NCI-H2196 (cell line): Measurements from ENCODE around the gene YTHDF1.

ENCODE experiments used
- DNase-seq: peaks from one replicate; lab custom pipeline; 2025; ENCODE audit not compliant: unreplicated experiment; lab: John Stamatoyannopoulos, UW

Gene YTHDF1

DNA sequence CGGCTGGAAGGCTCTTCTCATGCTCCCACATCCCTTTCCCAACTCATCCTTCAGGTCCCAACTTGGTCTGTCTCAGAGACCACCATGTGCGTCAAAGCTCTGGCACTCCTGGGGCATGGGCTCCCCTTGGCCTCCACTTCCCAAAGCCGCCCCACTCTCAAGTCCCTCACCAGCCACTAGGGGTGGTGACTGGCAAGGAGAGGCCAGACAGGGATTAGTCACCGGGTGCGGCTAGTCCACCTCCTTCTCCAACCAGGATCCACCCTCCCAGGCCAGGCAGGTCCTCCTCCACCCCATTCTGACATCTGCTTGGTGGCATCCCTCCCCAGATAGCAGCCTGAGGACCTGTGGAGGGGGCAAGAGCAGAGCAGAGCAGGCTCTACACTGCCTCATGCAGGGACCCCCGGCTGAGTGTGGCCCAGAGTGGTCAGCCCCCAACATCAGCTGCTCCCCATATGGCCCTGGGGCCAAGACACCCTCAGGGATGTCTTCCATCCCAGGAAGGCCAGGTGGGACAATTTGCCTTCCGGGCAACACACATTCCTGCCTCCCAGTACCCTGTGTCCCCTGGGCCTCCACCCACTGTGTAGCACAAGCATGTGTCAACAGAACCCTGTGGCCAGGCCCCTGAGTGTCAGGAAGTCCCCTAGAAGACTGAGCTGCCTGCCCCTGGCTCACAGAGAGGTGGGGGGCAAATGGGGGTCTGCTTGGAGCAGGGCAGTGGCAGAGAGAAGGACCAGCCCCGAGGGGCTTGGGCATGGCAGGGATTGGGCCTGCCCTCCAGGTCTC is 29.2 kb downstream of the YTHDF1 start:
- DNase-seq, result no peak

DNA sequence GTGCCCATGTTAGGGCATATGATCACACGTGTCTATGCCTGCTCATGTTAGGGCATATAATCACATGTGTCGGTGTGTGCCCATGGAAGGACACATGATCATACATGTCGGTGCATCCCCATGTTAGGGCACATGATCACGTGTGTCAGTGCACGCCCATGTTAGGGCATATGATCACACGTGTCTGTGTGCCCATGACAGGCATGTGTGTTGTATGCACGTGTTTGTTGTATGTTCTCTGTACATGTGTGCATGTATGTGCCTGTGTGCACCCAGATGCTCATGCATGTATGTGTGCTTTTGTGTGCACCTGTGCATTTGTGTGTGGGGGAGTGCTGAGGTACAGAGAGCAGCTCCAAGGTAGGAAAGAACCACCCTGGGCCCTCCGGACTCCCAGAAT is 29.8 kb downstream of the YTHDF1 start:
- no peak for DNase-seq

DNA sequence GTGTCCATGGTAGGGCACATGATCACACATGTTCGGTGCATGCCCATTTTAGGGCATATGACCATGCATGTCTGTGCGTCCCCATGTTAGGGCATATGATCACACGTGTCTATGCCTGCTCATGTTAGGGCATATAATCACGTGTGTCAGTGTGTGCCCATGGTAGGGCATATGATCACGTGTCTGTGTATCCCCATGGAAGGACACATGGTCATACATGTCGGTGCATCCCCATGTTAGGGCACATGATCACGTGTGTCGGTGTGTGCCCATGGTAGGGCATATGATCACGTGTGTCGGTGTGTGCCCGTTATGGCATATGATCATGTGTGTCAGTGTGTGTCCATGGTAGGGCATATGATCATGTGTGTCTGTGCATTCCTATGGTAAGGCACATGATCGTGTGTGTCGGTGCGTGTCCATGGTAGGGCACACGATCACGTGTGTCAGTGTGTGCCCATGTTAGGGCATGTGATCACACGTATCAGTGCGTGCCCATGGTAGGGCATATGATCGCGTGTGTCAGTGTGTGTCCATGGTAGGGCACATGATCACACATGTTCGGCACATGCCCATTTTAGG is 30.6 kb downstream of the YTHDF1 start:
- DNase-seq, result no peak

DNA sequence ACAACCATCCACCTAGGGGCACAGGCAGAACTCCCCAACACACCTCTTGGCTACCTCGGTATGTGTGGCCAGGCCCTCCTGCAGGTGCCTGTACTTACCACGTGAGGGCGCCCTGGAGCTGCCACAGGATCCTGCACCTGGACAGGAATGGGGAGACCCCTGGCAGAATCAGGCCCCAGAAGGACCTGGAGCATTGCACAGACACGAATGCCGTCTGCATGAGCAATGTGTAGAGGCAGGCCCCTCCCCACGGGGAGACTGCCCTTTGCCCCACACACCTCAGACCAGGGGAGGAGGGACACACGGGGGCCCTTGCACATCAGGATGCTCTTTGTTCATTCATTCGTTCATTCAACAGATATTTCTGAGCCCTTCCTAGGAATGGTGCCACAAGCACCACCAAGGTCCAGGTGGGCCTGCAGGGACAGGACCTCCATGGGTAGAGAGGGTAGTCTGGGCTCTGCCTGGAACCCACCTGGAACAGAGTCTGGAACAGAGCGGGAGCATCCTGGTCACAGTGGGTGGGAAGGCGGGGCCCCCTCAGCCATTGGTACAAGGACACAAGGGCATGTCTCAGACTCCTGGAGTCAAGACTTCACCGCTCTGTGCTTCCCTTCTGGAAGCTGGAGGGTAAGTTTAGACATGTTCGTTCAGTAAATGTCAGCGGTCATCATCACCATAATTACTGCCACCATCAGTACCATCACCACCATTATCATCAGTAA is 32.3 kb downstream of the YTHDF1 start:
- DNase-seq, result peak; percentile 54

DNA sequence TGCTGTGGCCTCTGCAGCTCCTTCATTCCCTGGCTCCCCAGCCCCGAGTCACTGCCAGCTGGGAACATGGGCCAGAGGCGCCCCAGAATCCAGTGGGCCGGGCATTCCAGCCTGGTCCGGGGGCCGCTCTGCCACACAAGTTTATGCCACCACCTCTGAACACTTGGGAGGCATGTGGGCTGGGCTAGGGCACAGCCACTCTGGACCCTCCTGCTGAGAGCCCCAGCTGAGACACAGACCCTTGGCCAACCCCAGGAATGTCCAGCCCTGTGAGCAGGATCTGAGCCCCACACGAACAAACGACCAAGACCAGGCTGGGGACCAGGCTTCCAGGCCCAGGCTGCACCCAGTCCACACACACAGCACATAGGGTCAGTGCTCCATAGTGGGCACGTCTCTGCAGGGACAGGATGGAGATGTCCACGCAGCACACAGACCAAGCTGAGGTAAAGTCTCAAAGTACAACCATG is 33.0 kb downstream of the YTHDF1 start:
- DNase-seq, result no peak

DNA sequence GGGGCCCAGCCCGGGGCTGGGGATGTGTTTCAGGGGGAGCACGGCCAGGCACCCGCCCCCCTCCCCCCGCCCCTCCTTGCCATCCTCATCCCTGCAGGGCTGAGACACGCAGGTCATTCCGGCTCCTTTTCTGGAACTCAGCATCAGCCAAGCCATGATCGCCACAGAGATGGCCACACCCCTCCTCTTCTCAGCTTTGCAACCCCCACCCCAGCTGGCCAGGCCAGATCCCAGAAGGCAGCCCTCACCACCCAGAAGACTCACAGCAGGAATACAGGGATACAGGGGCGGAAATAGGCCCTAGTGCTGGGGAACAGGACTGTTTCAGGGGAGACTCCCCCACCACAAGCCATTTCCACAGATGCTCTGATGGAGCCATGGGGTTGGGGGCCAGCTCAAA is 33.5 kb downstream of the YTHDF1 start:
- DNase-seq, result no peak

DNA sequence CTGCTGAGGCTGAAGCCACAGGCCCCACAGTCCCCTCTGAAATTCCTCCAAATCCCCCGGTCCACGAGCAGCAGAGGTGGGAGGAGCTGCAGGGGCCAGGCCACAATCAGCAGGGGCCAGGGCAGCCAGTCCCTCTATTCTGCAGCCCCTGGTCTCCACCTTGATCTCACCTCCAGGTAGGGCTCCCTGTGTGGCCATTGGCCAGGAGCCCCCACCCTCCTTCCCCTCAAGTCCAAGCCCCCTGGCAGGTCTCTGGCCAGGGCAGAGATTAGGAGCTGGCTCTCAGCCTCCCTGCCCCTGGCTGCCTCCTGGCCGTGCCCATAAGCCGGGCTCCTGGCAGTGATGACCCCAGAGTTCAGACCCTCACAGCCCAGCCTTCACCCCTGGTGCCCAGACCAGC is 34.7 kb downstream of the YTHDF1 start:
- DNase-seq, result no peak

DNA sequence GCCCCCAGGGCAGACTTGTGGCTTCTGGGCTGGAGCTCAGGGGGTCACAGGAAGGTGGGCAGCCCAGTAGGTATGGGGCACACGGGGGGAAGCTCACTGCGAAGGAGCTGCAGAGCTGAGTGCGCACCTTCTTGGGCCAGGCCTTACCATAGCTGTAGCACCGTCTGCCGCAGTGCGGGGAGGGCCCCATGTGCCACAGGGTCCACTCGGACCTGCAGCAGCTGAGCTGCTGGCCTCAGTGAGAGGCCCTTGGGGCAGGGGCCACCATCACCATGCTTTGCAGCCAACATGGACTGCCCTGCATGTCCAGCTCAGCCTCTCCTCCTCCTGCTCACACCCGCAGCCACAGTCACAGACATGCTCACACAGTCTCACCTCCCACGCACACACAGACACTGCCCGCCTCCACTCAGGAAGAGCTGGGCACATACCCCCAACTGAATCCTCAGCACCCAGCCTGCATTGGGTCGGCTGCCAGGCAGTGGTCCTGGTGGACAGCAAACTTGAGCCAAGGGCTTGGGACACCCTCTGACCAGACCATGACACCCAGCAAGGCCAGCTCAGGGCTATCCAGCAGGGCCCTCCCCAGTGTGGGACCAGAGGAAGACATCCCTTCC is 35.3 kb downstream of the YTHDF1 start:
- no peak for DNase-seq

DNA sequence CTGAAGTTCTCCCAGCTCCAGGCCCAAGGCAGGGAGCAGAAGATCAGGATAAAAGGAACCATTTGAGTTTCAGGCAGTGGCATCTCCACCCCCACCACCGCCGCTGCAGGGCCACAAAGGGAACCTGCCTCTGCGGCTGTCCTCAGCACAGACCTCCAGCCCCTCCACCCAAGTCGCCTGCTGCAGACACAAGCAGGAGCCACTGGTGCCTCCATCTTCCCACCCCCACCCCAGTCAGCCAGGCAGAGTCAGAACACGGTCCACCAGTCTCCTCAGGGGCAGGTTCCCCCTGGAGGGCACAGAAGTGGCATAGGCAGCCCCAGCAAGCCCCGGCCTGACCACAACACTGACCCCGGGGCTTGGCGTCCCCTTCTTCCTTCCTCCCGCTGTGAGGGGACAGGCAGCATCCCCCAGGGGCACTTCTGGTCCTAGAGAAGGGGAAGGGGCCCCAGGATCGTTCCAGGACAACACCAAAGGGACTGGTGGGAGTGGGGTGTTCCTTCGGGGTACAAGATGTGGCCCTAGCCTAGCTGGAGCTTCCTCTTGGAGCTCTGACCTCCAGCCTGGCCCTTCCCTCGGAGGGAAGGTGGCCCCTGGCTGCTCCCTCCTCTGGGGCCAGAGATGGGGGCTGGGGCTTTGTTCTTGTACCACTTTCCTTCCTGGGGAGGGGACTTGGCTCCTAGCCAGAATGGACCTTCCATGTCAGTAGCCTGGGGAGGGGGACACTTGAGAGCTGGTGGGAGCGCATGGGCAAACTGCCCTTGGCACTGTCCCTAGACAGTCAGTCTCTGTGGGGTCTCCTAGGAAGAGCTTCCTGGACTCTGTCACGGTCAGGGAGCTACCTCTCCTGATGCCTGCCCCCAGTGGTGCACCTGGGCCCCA is 36.0 kb downstream of the YTHDF1 start:
- DNase-seq, result no peak

DNA sequence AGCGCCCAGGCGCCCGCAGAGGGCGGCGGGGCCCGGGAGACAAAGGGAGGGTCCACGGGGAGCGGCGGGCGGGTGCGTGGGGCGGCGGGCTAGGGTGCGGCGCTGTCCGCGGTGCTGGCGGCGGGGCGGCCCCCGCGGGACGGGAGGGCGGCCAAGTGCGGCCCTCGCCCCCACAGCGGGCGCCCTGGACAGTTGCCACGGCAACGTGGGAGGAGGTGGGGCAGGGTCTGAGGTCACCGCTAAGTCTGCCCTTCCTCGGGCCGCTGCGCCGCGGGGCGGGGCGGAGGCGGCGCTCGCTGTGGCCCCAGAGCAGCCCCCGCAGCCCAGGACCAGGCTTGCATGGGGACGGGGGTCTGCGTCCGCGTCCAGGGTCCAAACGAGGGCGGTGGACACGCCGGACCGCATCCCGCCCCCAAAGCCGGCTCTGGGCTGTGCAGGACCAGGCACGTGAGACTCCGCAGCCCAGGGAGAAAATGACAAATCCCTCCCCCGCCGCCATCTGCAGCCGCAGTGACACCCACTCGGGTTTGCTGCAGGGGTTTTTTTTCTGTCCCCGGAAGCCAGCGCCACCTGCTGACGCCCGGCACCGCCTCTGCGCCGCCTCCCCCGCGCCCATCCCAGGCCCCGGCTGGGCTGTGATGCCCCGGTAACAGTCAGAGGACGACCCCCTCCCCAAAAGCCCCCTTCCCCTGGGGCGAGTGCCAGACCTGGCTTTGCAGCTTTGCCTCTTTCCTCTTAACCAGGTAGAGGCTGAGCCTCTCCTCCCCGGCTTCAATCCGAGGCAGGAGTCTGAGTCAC is 36.8 kb downstream of the YTHDF1 start:
- DNase-seq, result peak; percentile 72

DNA sequence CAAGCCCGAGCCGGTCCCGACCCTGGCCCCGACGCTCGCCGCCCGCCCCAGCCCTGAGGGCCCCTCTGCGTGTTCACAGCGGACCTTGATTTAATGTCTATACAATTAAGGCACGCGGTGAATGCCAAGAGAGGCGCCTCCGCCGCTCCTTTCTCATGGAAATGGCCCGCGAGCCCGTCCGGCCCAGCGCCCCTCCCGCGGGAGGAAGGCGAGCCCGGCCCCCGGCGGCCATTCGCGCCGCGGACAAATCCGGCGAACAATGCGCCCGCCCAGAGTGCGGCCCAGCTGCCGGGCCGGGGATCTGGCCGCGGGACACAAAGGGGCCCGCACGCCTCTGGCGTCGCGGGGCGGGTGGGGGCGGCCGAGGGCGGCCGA is 37.5 kb downstream of the YTHDF1 start:
- peak; percentile 55 for DNase-seq

DNA sequence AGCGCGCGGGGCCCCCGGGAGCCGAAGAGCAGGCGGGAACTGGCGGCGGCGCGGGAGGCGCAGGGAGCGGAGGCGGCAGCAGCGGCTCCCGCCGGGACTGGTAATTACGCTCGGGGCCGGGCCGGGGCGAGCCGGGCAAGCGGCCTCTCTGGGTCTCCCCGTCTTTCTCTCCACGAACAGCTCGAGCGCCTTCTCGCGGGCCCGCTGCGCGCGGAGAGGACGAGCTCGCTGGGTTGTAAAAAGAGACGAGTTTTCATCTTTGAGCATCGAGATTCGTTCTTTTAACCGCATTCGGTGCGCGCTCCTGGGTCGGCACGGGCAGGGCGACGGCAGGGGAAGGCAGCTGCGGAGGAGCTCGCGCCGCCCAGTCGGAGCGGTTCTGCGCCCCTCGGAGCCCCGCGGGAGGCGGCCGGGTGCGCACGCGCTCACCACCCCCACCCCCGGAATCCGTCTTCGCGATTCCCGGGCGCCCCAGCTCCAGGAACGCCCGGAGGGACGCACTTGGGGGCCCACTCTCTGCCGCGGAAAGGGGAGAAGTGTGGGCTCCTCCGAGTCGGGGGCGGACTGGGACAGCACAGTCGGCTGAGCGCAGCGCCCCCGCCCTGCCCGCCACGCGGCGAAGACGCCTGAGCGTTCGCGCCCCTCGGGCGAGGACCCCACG is 38.0 kb downstream of the YTHDF1 start:
- DNase-seq, result no peak

DNA sequence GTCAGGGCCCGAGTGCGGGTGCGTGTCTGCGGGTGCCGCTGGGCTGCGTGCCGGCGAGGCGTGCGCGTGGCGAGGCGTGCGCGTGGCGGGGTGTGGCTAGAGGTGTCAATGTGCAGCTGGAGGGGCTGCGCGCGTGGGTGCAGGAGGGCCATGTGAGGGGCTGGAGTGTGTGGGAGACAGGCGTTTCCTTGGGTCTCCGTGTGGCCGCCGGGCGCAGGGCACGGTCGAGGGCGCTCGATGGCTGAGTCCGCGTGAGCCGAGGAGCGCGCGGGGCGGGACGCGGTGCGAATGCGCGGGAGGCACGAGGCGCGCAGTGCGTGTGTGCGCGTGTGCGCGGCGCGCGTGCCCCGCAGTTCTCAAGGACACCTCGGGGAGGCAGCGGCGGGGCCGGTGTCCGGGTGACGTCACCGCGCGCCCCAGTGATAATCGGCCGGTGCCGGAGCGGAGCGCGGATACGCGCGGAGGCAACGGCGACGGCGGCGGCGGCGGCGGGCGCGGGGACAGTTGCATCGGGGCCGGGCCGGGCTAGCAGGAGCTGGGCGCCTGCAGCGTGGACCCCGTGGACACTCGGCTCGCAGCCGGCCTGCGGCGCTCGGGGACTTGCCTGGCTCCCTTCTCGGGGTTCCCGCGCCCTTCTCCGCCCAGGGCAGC is 38.7 kb downstream of the YTHDF1 start:
- no peak for DNase-seq

DNA sequence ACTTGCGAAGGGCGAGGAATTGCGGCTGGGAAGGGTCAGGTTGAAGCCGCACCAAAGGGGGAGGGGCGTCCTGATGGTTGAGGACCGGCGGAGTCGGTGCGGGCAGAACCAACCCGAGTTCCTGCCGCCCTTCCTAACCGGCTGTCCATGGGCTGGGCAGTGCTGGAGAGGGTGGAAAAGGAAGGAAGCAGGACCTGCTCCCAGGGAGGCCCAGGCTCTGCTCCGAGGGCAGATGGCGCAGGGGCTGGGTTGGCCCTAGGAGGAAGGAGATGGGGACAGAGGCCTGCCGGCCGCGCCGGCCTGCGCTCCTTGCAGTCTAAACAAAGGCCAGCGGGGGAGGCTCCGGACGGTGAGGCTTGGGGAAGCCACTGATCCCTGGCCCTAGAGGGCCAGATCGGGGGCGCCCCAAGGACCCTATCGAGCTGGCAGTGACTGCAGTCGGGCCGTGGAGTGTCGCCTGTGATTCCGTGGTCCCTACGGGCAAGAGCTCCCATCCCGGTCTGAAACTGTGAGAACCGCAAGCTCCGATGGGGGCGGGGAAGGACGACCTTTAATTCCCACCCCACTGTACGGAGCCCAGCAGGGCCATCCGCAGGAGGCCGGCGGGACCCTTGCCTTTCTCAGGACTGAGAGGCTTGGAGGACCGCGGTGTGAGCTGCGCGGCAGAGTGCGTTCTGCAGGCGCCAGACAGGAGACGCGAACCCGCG is 39.4 kb downstream of the YTHDF1 start:
- DNase-seq, result no peak

DNA sequence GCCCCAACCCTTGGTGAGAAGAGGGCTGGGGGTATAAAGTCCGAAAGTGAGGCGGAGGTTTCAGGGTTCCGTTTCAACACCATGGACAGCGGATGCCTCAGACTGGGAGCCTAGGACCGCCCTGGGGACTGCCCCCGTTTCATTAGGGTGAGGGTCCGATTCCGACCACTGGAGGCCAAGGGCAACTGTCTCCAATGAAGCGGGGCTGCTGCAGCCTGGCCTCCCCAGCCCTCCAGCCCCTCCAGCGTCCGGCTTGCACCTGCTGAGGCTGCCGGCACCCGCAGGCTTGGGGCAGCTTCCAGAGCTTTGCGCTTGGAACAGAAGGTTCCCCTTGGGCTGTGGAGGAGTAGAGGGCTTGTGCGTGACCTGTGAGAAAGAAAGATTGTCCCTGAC is 39.9 kb downstream of the YTHDF1 start:
- no peak for DNase-seq

DNA sequence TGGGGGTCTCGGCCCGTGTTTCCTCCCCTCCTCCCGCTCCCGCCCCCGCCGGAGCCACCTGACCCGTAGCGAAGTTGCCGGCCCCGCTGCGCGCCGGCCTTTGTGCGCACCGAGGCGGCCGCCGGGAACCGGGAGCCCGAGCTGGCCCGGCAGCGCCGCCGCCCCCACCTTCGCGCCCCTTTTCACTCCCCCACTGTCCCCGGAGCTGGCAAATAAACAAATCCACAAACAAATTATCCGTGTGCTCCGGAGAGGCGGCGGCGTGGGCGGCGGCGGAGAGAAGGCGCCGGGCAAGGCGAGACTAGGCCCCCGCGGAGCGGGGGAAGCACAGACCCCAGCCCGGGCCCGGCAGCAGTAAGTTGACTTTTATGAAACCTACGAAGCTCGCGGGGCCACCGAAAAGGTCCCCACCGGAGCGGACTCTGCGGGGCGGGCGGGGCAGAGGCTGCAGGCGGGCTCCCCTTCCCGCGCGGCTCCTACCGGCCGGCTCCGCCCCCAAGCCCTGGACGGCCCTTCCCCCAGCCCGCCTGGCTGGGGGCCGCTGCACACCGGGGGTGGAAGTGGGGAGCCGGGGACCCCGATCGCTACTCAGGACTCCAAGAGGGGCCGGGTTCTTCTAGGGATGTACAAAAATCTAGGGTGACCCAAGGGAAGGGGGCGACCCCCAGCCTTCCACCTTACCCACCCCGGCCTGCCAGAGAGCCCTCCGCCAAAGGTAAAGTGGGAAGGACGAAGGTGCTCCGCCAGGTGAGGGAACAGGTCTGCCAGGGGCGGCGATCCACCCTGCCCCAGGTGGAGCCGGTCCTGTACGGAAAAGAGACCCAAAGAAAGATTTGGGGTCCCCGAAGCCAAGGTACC is 40.7 kb downstream of the YTHDF1 start:
- peak; percentile 39 for DNase-seq

DNA sequence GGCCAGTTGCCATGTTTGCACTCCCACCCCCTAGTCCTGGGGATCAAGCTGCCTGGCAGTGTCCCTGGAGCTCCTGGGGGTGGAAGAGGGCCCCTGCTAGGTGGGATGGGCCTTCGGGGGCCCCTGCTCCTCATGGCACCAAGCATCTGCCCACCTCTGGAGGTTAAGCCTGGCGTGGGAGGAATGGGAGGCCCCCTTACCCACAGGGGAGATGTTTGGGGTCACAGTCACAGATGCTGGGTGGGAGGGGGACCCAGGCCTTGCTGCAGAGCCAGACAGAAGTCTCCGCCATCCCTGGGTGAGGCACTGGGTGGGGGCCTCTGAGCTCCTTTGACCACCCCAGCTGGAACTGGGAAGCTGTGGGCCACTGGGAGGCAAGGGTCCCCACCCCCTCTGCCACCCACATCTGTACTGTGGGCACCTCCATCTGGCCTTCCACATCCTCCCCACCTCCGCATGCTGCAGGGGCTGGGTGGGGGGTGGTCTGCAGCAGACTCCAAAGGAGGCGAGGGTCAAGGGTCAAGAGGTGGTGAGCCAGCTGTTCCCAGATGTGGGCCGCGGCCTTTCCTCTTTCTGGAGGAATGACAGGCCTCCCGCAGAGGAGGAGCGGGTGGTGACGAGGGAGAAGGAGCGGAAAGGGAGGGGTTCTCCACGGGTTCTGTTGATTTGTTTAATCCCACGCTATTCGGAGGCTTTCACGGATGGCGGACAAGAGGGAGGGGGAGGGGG is 41.5 kb downstream of the YTHDF1 start:
- DNase-seq, result peak; percentile 37
